ENCODE results near the gene ST6GALNAC1.

DNA sequence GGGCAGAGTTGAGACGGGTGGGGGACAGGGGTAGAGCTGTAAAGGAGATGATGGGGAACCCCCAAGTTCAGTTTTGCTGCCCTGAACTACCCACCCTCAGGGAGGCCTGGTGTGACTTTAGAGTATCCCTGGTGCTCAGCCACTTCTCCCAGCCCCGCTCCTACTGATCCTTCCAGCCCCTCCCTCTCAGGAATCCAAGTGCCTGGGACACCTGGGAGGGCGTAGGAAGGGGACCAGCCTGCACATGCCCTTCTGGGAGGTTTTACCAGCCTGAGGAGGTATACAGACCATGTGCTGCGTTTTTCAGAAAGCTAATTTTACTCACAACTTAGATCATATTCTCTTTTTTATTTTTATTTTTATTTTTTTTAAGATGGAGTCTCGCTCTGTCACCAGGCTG lies 62.0 kb downstream of the ST6GALNAC1 start:
- TF ChIP-seq, protein P1, sequence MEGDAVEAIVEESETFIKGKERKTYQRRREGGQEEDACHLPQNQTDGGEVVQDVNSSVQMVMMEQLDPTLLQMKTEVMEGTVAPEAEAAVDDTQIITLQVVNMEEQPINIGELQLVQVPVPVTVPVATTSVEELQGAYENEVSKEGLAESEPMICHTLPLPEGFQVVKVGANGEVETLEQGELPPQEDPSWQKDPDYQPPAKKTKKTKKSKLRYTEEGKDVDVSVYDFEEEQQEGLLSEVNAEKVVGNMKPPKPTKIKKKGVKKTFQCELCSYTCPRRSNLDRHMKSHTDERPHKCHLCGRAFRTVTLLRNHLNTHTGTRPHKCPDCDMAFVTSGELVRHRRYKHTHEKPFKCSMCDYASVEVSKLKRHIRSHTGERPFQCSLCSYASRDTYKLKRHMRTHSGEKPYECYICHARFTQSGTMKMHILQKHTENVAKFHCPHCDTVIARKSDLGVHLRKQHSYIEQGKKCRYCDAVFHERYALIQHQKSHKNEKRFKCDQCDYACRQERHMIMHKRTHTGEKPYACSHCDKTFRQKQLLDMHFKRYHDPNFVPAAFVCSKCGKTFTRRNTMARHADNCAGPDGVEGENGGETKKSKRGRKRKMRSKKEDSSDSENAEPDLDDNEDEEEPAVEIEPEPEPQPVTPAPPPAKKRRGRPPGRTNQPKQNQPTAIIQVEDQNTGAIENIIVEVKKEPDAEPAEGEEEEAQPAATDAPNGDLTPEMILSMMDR (IDR thresholded peaks at IDR 0.05): no peak
- no peak for TF ChIP-seq POLR2A (IDR thresholded peaks at IDR 0.05)

Measured in thyroid gland (tissue), 4 donors.